ENCODE results near the gene ATF7. TPM values are rescaled to one million over a fixed set of nuclear protein-coding genes. Genes with fewer than 3 reads are reported as not detected.
"Not testable (repeated sequence)": the region's sequence is repeated elsewhere in the genome, so short reads cannot be mapped to it uniquely, and the experiment has no call there.

ATF7 gene
- polyA plus RNA-seq, 12 donors: 49.0 to 69.4 (median 56.8) TPM; not detected in 1

DNA sequence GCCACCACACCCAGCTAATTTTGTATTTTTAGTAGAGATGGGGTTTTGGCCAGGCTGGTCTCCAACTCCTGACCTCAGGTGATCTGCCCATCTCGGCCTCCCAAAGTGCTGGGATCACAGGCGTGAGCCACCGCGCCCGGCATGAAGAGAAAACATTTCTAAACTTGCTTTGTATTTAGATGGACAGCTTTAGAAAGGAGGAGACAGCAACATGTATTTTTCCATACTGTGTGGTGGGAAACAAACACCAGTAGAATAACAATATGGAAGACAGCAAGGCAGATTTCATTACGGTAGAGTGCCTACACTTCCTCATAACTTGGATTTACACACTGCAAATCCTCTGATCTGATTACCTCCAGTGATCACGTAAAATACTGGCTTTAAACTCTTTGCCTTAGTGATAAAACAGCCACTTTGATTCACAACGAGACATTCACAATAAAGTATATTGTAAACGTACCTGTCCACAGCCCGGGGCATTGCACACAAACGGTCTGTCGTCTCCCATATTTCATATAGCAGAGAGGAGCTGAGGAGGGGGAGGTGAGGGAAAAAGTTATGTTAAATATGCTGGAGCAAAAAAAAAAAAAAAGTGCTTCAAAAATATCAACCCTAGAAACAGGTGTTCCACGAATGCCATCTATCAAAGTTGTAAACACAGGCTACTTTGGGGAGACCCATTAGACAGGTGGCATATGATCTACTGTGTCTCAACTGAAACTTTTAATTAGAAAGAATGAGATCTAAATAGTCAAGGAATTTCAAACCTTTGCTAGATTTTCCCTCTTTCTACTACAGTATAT lies 25.5 kb downstream of the ATF7 start:
- no peak for DNase-seq

DNA sequence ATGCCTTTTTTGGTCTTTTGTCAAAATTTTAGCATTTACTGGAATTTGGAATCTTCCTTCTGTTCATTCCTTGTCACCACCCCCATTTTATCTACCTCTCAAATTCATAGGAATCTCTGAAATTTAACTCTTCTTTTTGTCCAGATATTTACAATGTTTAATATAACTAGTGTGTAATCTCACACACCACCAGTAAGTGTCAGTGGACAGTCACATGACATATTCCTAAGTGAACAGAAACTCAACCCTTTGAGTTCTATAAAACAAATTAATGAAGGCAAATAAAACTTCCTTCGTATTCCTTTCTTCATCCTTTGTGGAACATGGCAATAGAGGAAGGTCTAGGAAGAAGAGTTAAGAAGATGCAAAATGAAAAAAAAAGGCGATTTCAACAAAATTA lies 26.6 kb downstream of the ATF7 start:
- DNase-seq: no peak

GRCh38 chr12:53598971-53599370 lies 27.2 kb downstream of the ATF7 start:
- DNase-seq: not testable (repeated sequence)

DNA sequence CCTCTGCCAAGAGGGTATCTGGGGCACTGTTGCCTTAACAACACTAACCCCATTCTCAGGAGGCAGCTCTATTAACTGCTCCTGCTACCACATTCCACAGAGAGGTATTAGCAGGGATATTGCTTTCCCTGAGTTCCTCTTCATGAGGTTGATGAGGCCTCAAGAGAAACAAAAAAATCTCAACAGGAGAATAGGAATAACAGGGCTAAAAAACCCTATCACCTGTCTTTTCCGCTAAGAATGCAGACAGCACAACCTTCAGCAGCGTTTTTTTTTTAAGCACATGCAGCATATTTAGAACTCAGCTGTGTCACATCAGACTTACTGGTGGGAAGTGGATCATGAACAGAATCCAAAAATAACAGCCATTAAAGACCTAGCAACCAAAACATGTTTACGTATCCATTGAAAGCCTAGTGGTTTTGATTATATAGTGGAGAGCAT lies 29.2 kb downstream of the ATF7 start:
- peak; percentile 73 for DNase-seq

- DNase-seq: no peak
Measured at GRCh38 chr12:53594897-53595615, 31.1 kb downstream of the ATF7 start.

GRCh38 chr12:53593707-53594106 lies 32.5 kb downstream of the ATF7 start:
- peak; percentile 47 for DNase-seq

- DNase-seq: no peak
Measured at GRCh38 chr12:53593031-53593430, 33.2 kb downstream of the ATF7 start.

DNA sequence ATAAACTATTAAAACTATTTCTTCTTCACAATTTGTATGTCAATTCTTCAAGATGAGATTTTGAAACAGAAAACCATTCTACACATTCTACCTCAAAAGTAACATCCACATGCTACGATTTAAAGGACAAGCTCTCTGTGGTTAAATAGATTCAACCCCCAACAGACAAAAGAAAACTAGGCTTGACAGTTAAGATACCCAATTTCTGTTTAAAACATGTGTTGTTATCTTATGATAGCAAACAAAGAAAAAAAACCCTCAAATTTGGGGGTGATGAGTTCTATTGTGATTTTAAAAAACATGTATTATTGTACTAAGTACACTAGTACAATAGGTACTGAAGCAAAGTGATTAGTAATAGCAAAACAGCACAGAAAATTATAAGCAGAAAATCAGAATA lies 33.8 kb downstream of the ATF7 start:
- no peak for DNase-seq

DNA sequence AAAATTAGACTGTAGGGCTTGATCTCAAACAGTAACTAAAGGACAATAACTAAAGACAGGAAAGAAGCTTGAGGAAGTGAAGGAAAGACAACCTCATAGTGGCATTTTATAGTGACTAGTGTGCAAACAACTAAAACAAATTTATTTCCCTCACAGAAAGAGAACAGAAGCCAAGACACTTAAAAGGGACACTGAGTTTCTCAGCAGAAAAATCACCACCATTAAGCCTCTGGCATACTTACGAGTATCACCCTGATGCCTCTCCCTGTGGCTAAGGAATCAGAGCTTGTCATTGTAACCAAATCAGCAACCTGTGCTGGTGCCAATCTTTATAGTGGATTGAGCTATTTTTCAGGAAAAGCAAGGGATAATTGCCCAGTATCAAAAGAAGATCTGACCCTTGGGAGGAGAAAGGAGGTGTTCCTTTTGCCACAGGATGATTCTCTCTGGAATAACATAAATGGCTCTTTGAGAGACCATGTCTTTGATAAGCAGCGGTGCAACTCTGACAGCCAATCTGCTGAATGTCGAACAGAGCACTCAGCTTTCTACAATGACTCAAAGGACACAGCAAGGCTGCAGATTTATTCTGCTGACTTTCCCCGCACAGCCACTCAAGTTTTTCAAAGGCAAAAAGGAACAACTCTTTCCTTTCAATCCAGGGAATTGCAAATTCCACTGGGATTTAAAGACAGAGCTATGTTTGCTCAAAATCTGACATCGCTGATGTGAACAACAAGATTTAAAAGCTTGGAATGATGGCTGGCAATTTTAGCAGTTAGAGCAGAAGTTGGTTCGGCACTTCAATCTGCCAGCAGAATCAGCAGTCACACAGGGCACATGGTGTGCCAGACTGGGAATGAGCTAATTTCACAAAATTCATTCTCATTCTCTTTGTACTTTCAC lies 34.6 kb downstream of the ATF7 start:
- no peak for DNase-seq

GRCh38 chr12:53590652-53591051 lies 35.5 kb downstream of the ATF7 start:
- no peak for DNase-seq

GRCh38 chr12:53589915-53590314 lies 36.3 kb downstream of the ATF7 start:
- no peak for DNase-seq

DNA sequence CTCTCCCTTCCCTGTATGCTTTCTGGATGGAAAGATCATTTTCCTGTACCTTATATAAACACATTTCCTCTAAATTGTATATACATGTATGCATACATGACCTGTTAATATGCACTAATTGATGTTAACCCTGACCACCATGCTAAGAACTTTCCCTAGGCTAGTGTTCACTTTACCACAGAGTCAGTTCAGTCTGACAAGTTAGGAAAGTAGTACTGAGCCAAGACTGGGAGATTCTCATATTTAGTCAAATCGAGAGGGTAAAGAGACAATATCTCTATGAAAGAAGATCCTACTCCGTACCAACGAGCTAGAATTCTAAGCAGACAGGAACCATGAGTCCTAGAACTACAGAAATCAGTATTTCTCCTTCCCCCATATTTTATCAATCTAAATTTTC lies 36.8 kb downstream of the ATF7 start:
- DNase-seq: no peak

- DNase-seq: no peak
Measured at GRCh38 chr12:53588123-53588522, 38.1 kb downstream of the ATF7 start.

DNA sequence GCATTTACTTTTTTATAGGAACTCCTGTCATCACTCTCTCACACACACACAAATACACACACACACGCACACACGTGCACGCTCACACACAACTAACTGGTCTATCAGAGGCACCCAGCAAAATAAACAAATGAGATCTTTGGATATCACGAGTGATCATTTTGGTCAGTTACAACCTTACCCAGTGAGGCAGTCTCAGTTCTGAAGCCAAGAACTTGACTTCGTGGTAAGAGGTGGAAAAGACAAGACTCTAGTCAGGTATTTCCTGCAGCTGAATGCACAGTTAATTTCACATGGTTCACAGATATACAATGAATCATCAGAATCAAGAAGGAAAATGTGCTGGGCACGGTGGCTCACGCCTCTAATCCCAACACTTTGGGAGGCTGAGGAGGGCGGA lies 39.4 kb downstream of the ATF7 start:
- DNase-seq: no peak

DNA sequence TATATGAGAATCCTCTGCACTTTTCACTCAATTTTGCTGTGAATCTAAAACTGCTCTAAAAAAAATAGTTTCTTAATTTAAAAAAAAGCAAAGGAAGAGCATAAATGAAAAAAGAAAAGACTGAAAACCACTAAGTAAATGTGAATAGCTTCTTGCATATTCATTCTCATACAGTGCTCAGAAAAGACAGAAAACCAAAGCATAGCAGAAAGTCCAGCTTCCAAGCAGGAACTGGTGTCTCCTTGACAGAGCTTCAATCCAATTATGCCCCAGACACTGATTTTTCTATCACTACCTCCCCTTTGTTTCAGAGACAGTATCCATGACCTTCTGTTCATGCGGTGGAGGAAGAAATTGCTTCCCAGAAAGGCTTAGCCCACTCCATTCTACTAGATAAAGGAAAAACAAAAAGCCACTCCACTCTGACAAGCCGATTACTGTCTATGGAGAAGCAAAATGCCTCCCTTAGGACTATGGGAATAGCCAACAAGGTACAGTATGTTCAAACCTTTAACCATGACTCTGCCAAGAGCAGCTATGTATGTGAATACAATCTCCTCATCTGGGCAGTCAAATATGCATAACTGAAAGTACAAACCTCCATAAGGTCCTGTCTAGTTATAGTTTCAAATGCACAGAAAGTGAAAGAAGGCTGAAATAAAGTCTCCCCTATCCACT lies 40.6 kb downstream of the ATF7 start:
- no peak for DNase-seq

DNA sequence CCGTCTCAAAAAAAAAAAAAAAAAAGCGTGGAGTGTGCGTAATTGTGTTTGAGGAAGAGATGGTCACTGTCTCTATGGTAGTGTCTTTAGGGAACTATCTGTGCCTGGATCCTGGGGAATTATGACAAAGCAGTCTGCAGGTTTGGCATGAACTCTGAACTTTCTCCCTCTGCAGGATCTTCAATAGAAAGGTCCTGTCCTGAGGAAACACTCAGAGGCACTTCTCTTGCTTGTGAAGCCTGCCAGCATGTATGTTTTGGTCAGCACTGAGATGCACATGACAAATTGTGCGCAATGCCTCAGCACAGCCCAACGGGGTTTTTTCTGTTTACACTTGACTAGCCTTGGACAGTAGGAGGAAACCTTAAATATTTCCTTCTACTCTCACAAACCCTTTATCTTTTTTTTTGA lies 46.6 kb downstream of the ATF7 start:
- no peak for DNase-seq

DNA sequence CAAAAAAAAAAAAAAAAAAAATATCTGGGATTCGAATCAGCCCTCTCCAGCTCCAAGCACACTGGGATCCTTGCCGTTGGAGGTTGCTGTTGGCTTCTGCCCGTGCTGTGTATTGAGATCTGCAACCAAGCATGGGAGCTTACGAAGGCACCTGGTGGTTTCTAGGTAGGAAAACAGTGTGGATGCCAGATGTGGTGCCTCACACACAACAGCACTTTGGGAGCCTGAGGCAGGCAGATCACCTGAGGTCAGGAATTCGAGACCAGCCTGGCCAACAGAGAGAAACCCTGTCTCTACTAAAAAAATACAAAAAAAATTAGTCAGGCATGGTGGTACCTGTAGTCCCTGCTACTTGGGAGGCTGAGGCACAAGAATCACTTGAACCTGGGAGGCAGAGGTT lies 47.4 kb downstream of the ATF7 start:
- no peak for DNase-seq

DNA sequence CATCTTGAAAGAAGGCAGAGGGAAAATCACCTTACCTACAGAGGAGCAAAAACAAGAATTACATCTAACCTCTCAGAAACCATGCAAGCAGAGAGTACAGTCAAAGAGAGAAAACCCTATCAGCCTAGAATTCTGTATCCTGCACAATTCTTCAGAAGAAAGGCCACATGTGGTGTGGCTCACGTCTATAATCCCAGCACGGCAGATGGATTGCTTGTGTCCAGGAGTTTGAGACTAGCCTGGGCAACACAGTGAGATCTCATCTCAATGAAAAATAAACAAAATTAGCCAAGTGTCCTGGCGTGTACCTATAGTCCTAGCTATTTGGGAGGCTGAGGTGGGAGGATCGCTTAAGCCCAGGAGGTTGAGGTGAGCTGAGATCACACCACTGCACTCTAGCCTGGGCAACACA lies 48.2 kb downstream of the ATF7 start:
- no peak for DNase-seq

- no peak for DNase-seq
Measured at GRCh38 chr12:53575502-53576249, 50.5 kb downstream of the ATF7 start.

- DNase-seq: no peak
Measured at GRCh38 chr12:53572134-53572758, 53.9 kb downstream of the ATF7 start.

Data from muscle of arm (tissue), 12 donors.